DOHH2 (cell line): ENCODE data around the gene DCANP1.

Experiments
- H3F3A ChIP-seq: fragments of 200-600 bp; sonication (generic), shearing (Covaris generic); 2 replicates; pipeline ENCODE4 v1.6.0; 2016; ENCODE audit warnings: antibody characterized with exemption, mild to moderate bottlenecking; ENCODE audit not compliant: control insufficient read depth, insufficient read depth
- H3K27ac ChIP-seq: fragments of 200-600 bp; sonication (generic); 2 replicates; pipeline ENCODE4 v1.5.1; 2014; ENCODE audit warnings: low read depth, mild to moderate bottlenecking, low read length, moderate library complexity
- H3K27me3 ChIP-seq: fragments of 200-600 bp; sonication (generic); 2 replicates; pipeline ENCODE4 v1.6.1; 2014; ENCODE audit warnings: mild to moderate bottlenecking, low read length, mixed read lengths; ENCODE audit not compliant: control insufficient read depth
- H3K36me3 ChIP-seq: fragments of 200-600 bp; sonication (generic); 2 replicates; pipeline ENCODE4 v1.6.1; 2014; ENCODE audit warnings: mild to moderate bottlenecking, low read length, moderate library complexity, mixed read lengths; ENCODE audit not compliant: control insufficient read depth
- H3K4me1 ChIP-seq: fragments of 200-600 bp; sonication (generic); 2 replicates; pipeline ENCODE4 v1.6.1; 2014; ENCODE audit warnings: mild to moderate bottlenecking, low read length, mixed read lengths; ENCODE audit not compliant: control insufficient read depth
- H3K4me2 ChIP-seq: fragments of 200-600 bp; sonication (generic); 2 replicates; pipeline ENCODE4 v1.6.0; 2014; ENCODE audit warnings: mild to moderate bottlenecking, low read length, moderate library complexity
- H3K4me3 ChIP-seq: fragments of 200-600 bp; sonication (generic); 2 replicates; pipeline ENCODE4 v1.5.1; 2014; ENCODE audit warnings: mild to moderate bottlenecking, low read length, mixed read lengths
- H3K79me2 ChIP-seq: fragments of 200-600 bp; sonication (generic); 2 replicates; pipeline ENCODE4 v1.6.1; 2014; ENCODE audit warnings: mild to moderate bottlenecking, low read length, mixed read lengths; ENCODE audit not compliant: control insufficient read depth
- H3K9me2 ChIP-seq: fragments of 200-600 bp; sonication (generic); replicated peaks from 2 replicates; pipeline ENCODE4 v1.6.1; 2014; ENCODE audit warnings: mild to moderate bottlenecking, low read length, mixed read lengths; ENCODE audit not compliant: control insufficient read depth
- H3K9me3 ChIP-seq: fragments of 200-600 bp; sonication (generic); 2 replicates; pipeline ENCODE4 v1.6.1; 2014; ENCODE audit warnings: antibody characterized with exemption, low read length, mixed read lengths; ENCODE audit not compliant: control insufficient read depth, insufficient read depth
- H4K20me1 ChIP-seq: fragments of 200-600 bp; sonication (generic); 2 replicates; pipeline ENCODE4 v1.6.0; 2014; ENCODE audit warnings: low read depth, mild to moderate bottlenecking, antibody characterized with exemption, low read length, moderate library complexity; ENCODE audit not compliant: control insufficient read depth, insufficient read depth
- CTCF ChIP-seq: fragments of 200-600 bp; sonication (generic); IDR thresholded peaks from one replicate; pipeline ENCODE4 v1.5.1; 2014; ENCODE audit warnings: antibody characterized with exemption, mild to moderate bottlenecking, low read depth, low read length; ENCODE audit not compliant: poor library complexity, severe bottlenecking
- EZH2phosphoT487 ChIP-seq: fragments of 200-600 bp; sonication (generic); IDR thresholded peaks from 2 replicates; pipeline ENCODE4 v1.6.1; 2017; ENCODE audit warnings: borderline replicate concordance, mild to moderate bottlenecking, antibody characterized with exemption, low read length, moderate library complexity, mixed read lengths

DCANP1 gene

GRCh38 chr5:135433681-135434426, 13.3 kb downstream of the DCANP1 start:
- Histone ChIP-seq H3K36me3 (no peaks in the 10 kb centered on the region), H3F3A (no peaks in the 10 kb centered on the region), H3K4me2 (no peak overlapping the region), H3K9me3 (no peaks in the 10 kb centered on the region; the same call in 1 of the 2 replicates), H3K27ac (no peak overlapping the region), H3K27me3 (peaks cover 21% of the 10 kb centered on the region), H3K4me3 (no peak overlapping the region), H3K79me2 (no peaks in the 10 kb centered on the region), H3K4me1 (peaks cover 14% of the 10 kb centered on the region), H3K9me2 (no peaks in the 10 kb centered on the region), H4K20me1 (no peaks in the 10 kb centered on the region)
- TF ChIP-seq CTCF: no peak
- no peak for TF ChIP-seq EZH2phosphoT487

- no peak for TF ChIP-seq CTCF
- TF ChIP-seq EZH2phosphoT487: no peak
- Histone ChIP-seq H3K4me3 (no peak overlapping the region), H3K36me3 (no peaks in the 10 kb centered on the region), H3F3A (no peaks in the 10 kb centered on the region), H3K27ac (no peak overlapping the region), H3K27me3 (peaks cover 19% of the 10 kb centered on the region), H3K4me2 (no peak overlapping the region), H3K9me3 (peaks cover 4% of the 10 kb centered on the region; the same call in 1 of the 2 replicates), H3K79me2 (no peaks in the 10 kb centered on the region), H4K20me1 (no peaks in the 10 kb centered on the region), H3K4me1 (peaks cover 6% of the 10 kb centered on the region), H3K9me2 (no peaks in the 10 kb centered on the region)
These were observed 15.0 kb downstream of the DCANP1 start for GRCh38 chr5:135432113-135432512.

GRCh38 chr5:135430135-135430437, 17.1 kb downstream of the DCANP1 start:
- Histone ChIP-seq H3K9me2 (no peaks in the 10 kb centered on the region), H3K79me2 (no peaks in the 10 kb centered on the region), H3K27me3 (peaks cover 7% of the 10 kb centered on the region; the same call in 1 of the 2 replicates), H3K4me3 (no peak overlapping the region), H3K9me3 (peaks cover 4% of the 10 kb centered on the region; the same call in 1 of the 2 replicates), H3K4me2 (no peak overlapping the region), H3K36me3 (no peaks in the 10 kb centered on the region), H3K4me1 (no peaks in the 10 kb centered on the region), H3F3A (no peaks in the 10 kb centered on the region), H3K27ac (no peak overlapping the region), H4K20me1 (no peaks in the 10 kb centered on the region)
- TF ChIP-seq CTCF (no peak), EZH2phosphoT487 (no peak)
